HG02840 (cell line): ENCODE data around the gene SMIM27.
"Not testable (repeated sequence)": the region's sequence is repeated elsewhere in the genome, so short reads cannot be mapped to it uniquely, and the experiment has no call there.

Experiments used
- ATAC-seq: cut with Tn5 transposase; IDR thresholded peaks from one replicate; pipeline ENCODE4 v1.9.1; 2021; ENCODE audit warnings: mild to moderate bottlenecking, moderate library complexity, moderate number of reproducible peaks; ENCODE audit not compliant: unreplicated experiment, low FRiP score

SMIM27 gene

GRCh38 chr9:32552172-32552872 is at the start of gene SMIM27, which contains the start of gene TOPORS:
Gene SMIM27, plus strand, starts transcription at chr9:32552327. Its CDS starts 108 bp downstream, at chr9:32552435.
Gene TOPORS, minus strand, starts transcription at chr9:32552586. Its CDS starts 150 bp downstream, at chr9:32552436.
- ATAC-seq = peak; percentile 66

GRCh38 chr9:32502464-32502863 is 49.7 kb upstream of the SMIM27 start:
- no peak for ATAC-seq

GRCh38 chr9:32503008-32503407 is 49.1 kb upstream of the SMIM27 start:
- no peak for ATAC-seq

GRCh38 chr9:32508728-32509127 is 43.4 kb upstream of the SMIM27 start:
- ATAC-seq = no peak

- ATAC-seq = no peak
Observed at GRCh38 chr9:32516241-32516640, 35.9 kb upstream of the SMIM27 start.

- no peak for ATAC-seq
Observed at GRCh38 chr9:32518276-32518675, 33.9 kb upstream of the SMIM27 start.

- ATAC-seq = no peak
Observed at GRCh38 chr9:32523910-32524309, 28.2 kb upstream of the SMIM27 start.

GRCh38 chr9:32524558-32524891 is 27.6 kb upstream of the SMIM27 start:
- ATAC-seq = not testable (repeated sequence)

GRCh38 chr9:32524892-32525708 is 27.0 kb upstream of the SMIM27 start:
- ATAC-seq = peak; percentile 23

- peak; percentile 21 for ATAC-seq
Observed at GRCh38 chr9:32525709-32526030, 26.5 kb upstream of the SMIM27 start.

GRCh38 chr9:32526041-32526706 is 26.0 kb upstream of the SMIM27 start, which contains the start of gene RIGI:
Gene RIGI, minus strand, starts transcription at chr9:32526196. Its CDS starts 30 bp downstream, at chr9:32526166.
- peak; percentile 66 for ATAC-seq

- no peak for ATAC-seq
Observed at GRCh38 chr9:32526707-32527048, 25.4 kb upstream of the SMIM27 start.

GRCh38 chr9:32533336-32533735 is 18.8 kb upstream of the SMIM27 start:
- no peak for ATAC-seq

GRCh38 chr9:32533816-32534215 is 18.3 kb upstream of the SMIM27 start:
- ATAC-seq = no peak

GRCh38 chr9:32543047-32543446 is 9.1 kb upstream of the SMIM27 start:
- no peak for ATAC-seq

- ATAC-seq = no peak
Observed at GRCh38 chr9:32545884-32546283, 6.2 kb upstream of the SMIM27 start.

GRCh38 chr9:32548213-32548612 is 3.9 kb upstream of the SMIM27 start:
- ATAC-seq = not testable (repeated sequence)

GRCh38 chr9:32550150-32550561 is 2.0 kb upstream of the SMIM27 start:
- ATAC-seq = no peak

- peak; percentile 75 for ATAC-seq
Observed at GRCh38 chr9:32550562-32551275, 1.4 kb upstream of the SMIM27 start.

GRCh38 chr9:32551276-32552051 is 663 bp upstream of the SMIM27 start:
- peak; percentile 14 for ATAC-seq
